DMS 273 treated with DMSO at 0.1 percent for 48 hours (cell line): ENCODE data around the gene SPATS2L.

ENCODE experiments used
- DNase-seq: peaks from one replicate; lab custom pipeline; 2025; lab: John Stamatoyannopoulos, UW

Gene SPATS2L

GRCh38 chr2:200348897-200349563 is 42.5 kb downstream of the SPATS2L start:
- no peak for DNase-seq

GRCh38 chr2:200349868-200350267 is 43.4 kb downstream of the SPATS2L start:
- DNase-seq: no peak

- no peak for DNase-seq
These were observed 44.4 kb downstream of the SPATS2L start for GRCh38 chr2:200350850-200351285.

GRCh38 chr2:200351815-200352214 is 45.3 kb downstream of the SPATS2L start:
- DNase-seq: no peak

- DNase-seq: no peak
These were observed 46.1 kb downstream of the SPATS2L start for GRCh38 chr2:200352636-200353035.

GRCh38 chr2:200353120-200353519 is 46.6 kb downstream of the SPATS2L start:
- no peak for DNase-seq

- no peak for DNase-seq
These were observed 47.4 kb downstream of the SPATS2L start for GRCh38 chr2:200353874-200354273.

GRCh38 chr2:200354833-200355751 is 48.6 kb downstream of the SPATS2L start:
- DNase-seq: no peak

- DNase-seq: no peak
These were observed 49.8 kb downstream of the SPATS2L start for GRCh38 chr2:200356321-200356720.

GRCh38 chr2:200356857-200357384 is 50.4 kb downstream of the SPATS2L start:
- DNase-seq: no peak

- no peak for DNase-seq
These were observed 51.4 kb downstream of the SPATS2L start for GRCh38 chr2:200357845-200358244.

GRCh38 chr2:200359552-200359951 is 53.1 kb downstream of the SPATS2L start:
- no peak for DNase-seq

GRCh38 chr2:200360364-200360763 is 53.9 kb downstream of the SPATS2L start:
- DNase-seq: no peak

GRCh38 chr2:200362202-200362917 is 55.9 kb downstream of the SPATS2L start:
- no peak for DNase-seq

GRCh38 chr2:200363279-200363678 is 56.8 kb downstream of the SPATS2L start:
- no peak for DNase-seq

- no peak for DNase-seq
These were observed 57.6 kb downstream of the SPATS2L start for GRCh38 chr2:200364142-200364541.

- DNase-seq: no peak
These were observed 58.1 kb downstream of the SPATS2L start for GRCh38 chr2:200364620-200365019.

GRCh38 chr2:200365209-200365608 is 58.7 kb downstream of the SPATS2L start:
- no peak for DNase-seq

GRCh38 chr2:200367155-200367554 is 60.7 kb downstream of the SPATS2L start:
- no peak for DNase-seq

GRCh38 chr2:200369886-200370285 is 63.4 kb downstream of the SPATS2L start:
- DNase-seq: no peak

- DNase-seq: no peak
These were observed 66.7 kb downstream of the SPATS2L start for GRCh38 chr2:200373231-200373630.

GRCh38 chr2:200373973-200374416 is 67.5 kb downstream of the SPATS2L start:
- no peak for DNase-seq
